DND-41 (cell line): ENCODE measurements around the gene NAA10.

ENCODE experiments used
- ATAC-seq: fragments of 200-7000 bp; cut with Tn5 transposase; 3 replicates; pipeline ENCODE4 v1.9.1; 2021; ENCODE audit warnings: low read depth; ENCODE audit not compliant: insufficient read depth
- DNase-seq: peaks from one replicate; pipeline ENCODE4 v3.0.0-alpha.2; 2020
- H2AFZ ChIP-seq: 2 replicates; pipeline ENCODE4 v1.6.0; 2012; ENCODE audit warnings: low read depth, low read length
- H3K27ac ChIP-seq: 2 replicates; pipeline ENCODE4 v1.5.1; 2012; ENCODE audit warnings: low read length, inconsistent platforms
- H3K27me3 ChIP-seq: fragments of 200-600 bp; sonication (generic); 2 replicates; pipeline ENCODE4 v1.6.0; 2012; ENCODE audit warnings: low read length, mild to moderate bottlenecking, inconsistent platforms; ENCODE audit not compliant: insufficient read depth, poor library complexity
- H3K36me3 ChIP-seq: 2 replicates; pipeline ENCODE4 v1.5.1; 2012; ENCODE audit warnings: low read length, inconsistent platforms; ENCODE audit not compliant: insufficient read depth
- H3K4me1 ChIP-seq: 2 replicates; pipeline ENCODE4 v1.5.1; 2012; ENCODE audit warnings: mild to moderate bottlenecking, low read length; ENCODE audit not compliant: insufficient read depth
- H3K4me2 ChIP-seq: 2 replicates; pipeline ENCODE4 v1.6.0; 2012; ENCODE audit warnings: mild to moderate bottlenecking, moderate library complexity, low read length, inconsistent platforms; ENCODE audit not compliant: insufficient read depth
- H3K4me3 ChIP-seq, 2 experiments: fragments of 200-600 bp in 1 of 2; shearing (Covaris generic) in 1 of 2; 2 replicates each; pipeline ENCODE4 v1.5.1; 2012 to 2016; ENCODE audit warnings: inconsistent platforms in 2 of 2, low read length in 2 of 2, mild to moderate bottlenecking in 2 of 2, low read depth in 1 of 2, moderate library complexity in 1 of 2
- H3K79me2 ChIP-seq: 2 replicates; pipeline ENCODE4 v1.6.0; 2012; ENCODE audit warnings: low read length, inconsistent platforms; ENCODE audit not compliant: insufficient read depth
- H3K9ac ChIP-seq: 2 replicates; pipeline ENCODE4 v1.6.0; 2012; ENCODE audit warnings: low read depth, mild to moderate bottlenecking, inconsistent platforms, low read length, moderate library complexity
- H3K9me3 ChIP-seq: 2 replicates; pipeline ENCODE4 v1.5.1; 2012; ENCODE audit warnings: low read length, moderate library complexity, mild to moderate bottlenecking, inconsistent platforms; ENCODE audit not compliant: insufficient read depth, severe bottlenecking
- H4K20me1 ChIP-seq: 2 replicates; pipeline ENCODE4 v1.6.0; 2012; ENCODE audit warnings: low read length; ENCODE audit not compliant: insufficient read depth
- EZH2 ChIP-seq: IDR thresholded peaks from 3 replicates; pipeline ENCODE4 v1.6.1; 2012; ENCODE audit warnings: borderline replicate concordance, low read depth, mild to moderate bottlenecking, moderate library complexity, low read length, inconsistent platforms; ENCODE audit not compliant: severe bottlenecking
- TF ChIP-seq, protein P1 (sequence below): IDR thresholded peaks from 2 replicates; pipeline ENCODE4 v1.5.1; 2012; ENCODE audit warnings: borderline replicate concordance, low read length, moderate library complexity, mild to moderate bottlenecking; ENCODE audit not compliant: poor library complexity, severe bottlenecking; ENCODE audit errors: extremely low read depth

The NAA10 gene

DNA sequence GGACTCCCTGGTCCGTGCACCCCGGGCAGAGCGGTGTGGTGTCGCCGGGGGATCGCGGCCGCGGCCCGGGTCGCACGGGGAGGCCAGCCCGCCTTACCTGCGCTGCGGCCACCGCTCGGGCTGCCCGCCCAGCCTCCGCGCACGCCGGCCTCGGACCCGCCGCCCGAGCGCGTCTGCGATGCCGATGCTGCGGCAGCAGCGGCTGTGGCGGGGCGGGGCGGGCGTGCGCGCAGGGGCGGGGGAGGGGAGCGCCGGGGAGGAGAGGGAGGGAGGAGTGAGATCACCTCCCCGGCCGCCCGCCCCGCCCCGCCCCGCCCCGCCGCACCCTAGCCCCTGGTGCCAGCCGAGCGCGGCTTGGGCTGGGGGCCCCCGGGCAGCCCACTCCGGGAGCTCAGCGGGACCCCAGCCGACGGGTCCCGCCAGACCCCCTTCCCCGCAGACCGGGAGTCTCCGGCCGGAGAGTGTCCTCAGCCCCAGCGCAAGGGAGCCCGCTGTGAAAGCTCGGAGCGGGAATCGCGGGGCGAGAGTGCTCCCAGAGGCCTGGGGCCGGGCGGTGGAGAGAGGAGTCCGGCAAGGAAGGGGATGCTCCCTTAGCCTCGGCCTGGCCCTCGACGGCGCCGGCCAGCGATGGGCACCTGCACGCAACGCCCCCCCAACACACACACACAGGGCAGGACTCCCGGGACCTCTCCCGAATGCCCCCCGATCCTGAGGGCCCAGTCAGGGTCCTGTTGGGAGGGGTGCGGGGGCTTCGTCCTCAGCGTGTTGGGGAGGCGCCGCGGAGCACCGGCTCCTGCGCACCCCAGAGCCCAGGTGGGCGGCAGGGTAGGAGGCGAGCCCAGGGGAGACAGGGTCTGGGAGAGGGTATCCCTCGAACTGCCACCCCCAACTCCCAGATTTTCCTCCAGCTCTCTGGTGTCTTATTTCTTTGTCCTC, 48.6 kb downstream of the NAA10 start, which contains the start of gene L1CAM:
TSS of gene L1CAM (minus strand) at position 206 of the 936 bp plus-strand sequence. CDS start 10,337 bp downstream, outside the sequence.
- H3K36me3 ChIP-seq = no peaks in the 10 kb centered on the region
- no peaks in the 10 kb centered on the region for H4K20me1 ChIP-seq
- no peak within 1 kb of the TSS for H3K27ac ChIP-seq
- H3K27me3 ChIP-seq = no peaks in the 10 kb centered on the region
- no peaks in the 10 kb centered on the region for H3K79me2 ChIP-seq
- H3K9me3 ChIP-seq = no peaks in the 10 kb centered on the region
- no peak within 1 kb of the TSS for H3K4me3 ChIP-seq
- ATAC-seq = no peak
- H3K9ac ChIP-seq = no peak within 1 kb of the TSS
- TF ChIP-seq EZH2 = no peak
- TF ChIP-seq, protein P1, sequence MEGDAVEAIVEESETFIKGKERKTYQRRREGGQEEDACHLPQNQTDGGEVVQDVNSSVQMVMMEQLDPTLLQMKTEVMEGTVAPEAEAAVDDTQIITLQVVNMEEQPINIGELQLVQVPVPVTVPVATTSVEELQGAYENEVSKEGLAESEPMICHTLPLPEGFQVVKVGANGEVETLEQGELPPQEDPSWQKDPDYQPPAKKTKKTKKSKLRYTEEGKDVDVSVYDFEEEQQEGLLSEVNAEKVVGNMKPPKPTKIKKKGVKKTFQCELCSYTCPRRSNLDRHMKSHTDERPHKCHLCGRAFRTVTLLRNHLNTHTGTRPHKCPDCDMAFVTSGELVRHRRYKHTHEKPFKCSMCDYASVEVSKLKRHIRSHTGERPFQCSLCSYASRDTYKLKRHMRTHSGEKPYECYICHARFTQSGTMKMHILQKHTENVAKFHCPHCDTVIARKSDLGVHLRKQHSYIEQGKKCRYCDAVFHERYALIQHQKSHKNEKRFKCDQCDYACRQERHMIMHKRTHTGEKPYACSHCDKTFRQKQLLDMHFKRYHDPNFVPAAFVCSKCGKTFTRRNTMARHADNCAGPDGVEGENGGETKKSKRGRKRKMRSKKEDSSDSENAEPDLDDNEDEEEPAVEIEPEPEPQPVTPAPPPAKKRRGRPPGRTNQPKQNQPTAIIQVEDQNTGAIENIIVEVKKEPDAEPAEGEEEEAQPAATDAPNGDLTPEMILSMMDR = no peak
- H2AFZ ChIP-seq = no peak within 1 kb of the TSS
- no peak within 1 kb of the TSS for H3K4me2 ChIP-seq
- H3K4me1 ChIP-seq = no peaks in the 10 kb centered on the region
- no peak for DNase-seq

DNA sequence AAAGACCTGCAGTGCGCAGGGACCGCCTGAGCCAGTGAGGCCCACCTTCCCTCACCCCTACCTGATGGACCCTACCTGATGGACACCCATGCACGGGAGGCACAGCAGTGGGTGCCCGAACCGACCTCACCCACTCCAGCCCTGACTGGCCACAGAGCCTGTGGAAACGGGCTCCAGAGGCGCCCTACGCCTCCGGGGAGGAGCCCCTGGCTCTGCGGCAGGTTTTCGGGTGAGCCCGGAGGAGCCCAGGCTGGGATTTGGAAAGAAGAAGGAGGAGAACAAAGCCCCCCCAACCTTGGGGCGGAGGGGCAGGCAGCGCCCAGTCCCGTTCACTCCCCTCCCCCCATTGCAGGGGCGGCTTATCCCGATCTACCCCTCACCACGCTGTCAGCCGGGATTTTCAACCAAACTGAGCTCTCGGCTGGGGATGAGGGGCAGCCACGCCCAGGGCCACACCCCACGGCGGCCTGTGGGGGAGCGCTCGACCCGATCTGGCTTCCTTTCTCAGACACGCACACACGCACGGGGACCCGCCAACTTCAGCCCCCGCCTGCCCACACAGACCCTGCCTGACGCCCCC, 49.5 kb downstream of the NAA10 start:
- Histone ChIP-seq H3K9ac (no peak overlapping the region), H3K36me3 (no peaks in the 10 kb centered on the region), H3K79me2 (no peaks in the 10 kb centered on the region), H3K27me3 (no peaks in the 10 kb centered on the region), H4K20me1 (no peaks in the 10 kb centered on the region), H3K9me3 (no peaks in the 10 kb centered on the region), H2AFZ (no peak overlapping the region), H3K27ac (no peak overlapping the region), H3K4me1 (no peaks in the 10 kb centered on the region), H3K4me2 (no peak overlapping the region), H3K4me3 (no peak overlapping the region)
- no peak for TF ChIP-seq EZH2
- TF ChIP-seq, protein P1 = no peak
- ATAC-seq (no peak), DNase-seq (no peak)

DNA sequence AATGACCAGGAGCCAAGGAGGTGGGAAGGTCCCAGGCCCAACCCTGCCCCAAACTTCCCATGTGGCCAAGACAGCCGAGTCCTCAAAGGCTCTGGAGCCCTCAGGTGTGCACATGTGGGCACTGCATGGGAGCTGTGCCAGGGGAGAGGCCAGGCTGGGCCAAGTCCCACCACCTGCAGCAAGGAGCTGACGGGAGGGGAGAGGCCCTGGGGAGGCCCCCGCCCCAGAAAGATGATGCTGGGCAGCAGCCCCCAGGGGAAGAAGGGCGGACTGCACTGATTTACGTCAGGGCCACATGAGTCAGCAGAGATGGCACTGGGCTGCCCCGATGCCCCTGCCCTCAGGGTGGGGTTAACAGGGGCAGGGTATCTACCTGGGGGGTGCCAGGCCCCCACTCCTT, 50.2 kb downstream of the NAA10 start:
- no peak overlapping the region for H3K4me3 ChIP-seq
- no peaks in the 10 kb centered on the region for H4K20me1 ChIP-seq
- no peaks in the 10 kb centered on the region for H3K79me2 ChIP-seq
- H2AFZ ChIP-seq = no peak overlapping the region
- DNase-seq (no peak), ATAC-seq (peak; percentile 50; the same call in 1 of the 3 replicates)
- H3K36me3 ChIP-seq = no peaks in the 10 kb centered on the region
- no peaks in the 10 kb centered on the region for H3K4me1 ChIP-seq
- H3K27me3 ChIP-seq = no peaks in the 10 kb centered on the region
- no peak overlapping the region for H3K4me2 ChIP-seq
- H3K9me3 ChIP-seq = no peaks in the 10 kb centered on the region
- no peak overlapping the region for H3K27ac ChIP-seq
- no peak overlapping the region for H3K9ac ChIP-seq
- TF ChIP-seq EZH2 = no peak
- TF ChIP-seq, protein P1 = peak; percentile 40
